ENCODE measurements around the gene ESYT1.
A peak's percentile ranks its signal among the peaks of the same experiment; 100 is the strongest.
"Not testable (repeated sequence)": the region's sequence is repeated elsewhere in the genome, so short reads cannot be mapped to it uniquely, and the experiment has no call there.

The ESYT1 gene

GRCh38 chr12:56151672-56152131 is 23.6 kb downstream of the ESYT1 start:
- peaks cover 25% of the 10 kb centered on the region for H3K36me3 ChIP-seq (ENCODE audit: control insufficient read depth, insufficient read depth, low read length)
- H3K9me3 ChIP-seq (ENCODE audit: control insufficient read depth, low read length), result no peaks in the 10 kb centered on the region
- H3K27ac ChIP-seq (ENCODE audit: low read depth, low read length, severe bottlenecking), result peak overlapping the region; percentile 89
- WGBS, 2 experiments (ENCODE audit: insufficient coverage in 2 of 2), result 13 to 21% methylated on average over 11 to 12 of the region's 12 CpGs
- H3K4me1 ChIP-seq (ENCODE audit: control insufficient read depth, insufficient read depth, low read length, poor library complexity, severe bottlenecking), result peaks cover 12% of the 10 kb centered on the region
- peak overlapping the region; percentile 79 for H3K4me3 ChIP-seq (ENCODE audit: extremely low read depth, insufficient read depth, low read length, poor library complexity, severe bottlenecking)

DNA sequence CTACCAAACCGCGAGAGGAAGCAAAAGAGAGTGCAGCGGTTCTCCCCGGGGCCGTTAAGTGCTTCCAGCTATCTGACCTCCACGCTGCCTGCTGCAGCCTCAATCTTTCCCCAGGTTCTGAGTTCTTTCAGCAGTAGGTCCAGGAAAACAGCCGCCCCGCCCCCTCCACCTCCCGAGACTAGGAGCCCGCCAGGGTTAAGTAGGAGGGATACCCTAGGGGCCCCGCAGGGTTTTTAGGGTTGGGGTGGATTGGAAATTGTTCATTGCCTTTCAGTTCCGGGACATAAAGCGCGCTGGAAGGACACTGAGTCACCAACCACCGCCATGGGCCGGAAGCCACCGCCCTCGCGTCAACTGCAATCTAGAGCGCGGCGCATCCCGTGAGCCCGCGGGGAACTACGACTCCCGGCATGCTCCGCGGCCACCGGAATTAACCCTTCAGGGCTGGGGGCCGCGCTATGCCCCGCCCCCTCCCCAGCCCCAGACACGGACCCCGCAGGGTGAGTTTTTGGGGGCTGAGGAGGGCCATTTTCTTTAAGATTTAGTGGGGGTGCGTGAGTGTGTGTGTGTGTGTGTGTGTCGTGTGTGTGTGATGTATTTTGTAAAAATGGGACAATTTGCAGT is 24.2 kb downstream of the ESYT1 start, which contains the start of gene MYL6B:
MYL6B (plus strand) TSS at position 456 of the 624 bp plus-strand sequence. CDS start 1,332 bp downstream, outside the sequence.
- WGBS, 2 experiments (ENCODE audit: insufficient coverage in 2 of 2), result 0% methylated on average over 8 to 18 of the region's 37 CpGs
- H3K4me1 ChIP-seq (ENCODE audit: control insufficient read depth, insufficient read depth, low read length, poor library complexity, severe bottlenecking), result peaks cover 17% of the 10 kb centered on the region
- peak within 1 kb of the TSS; percentile 79 for H3K4me3 ChIP-seq (ENCODE audit: extremely low read depth, insufficient read depth, low read length, poor library complexity, severe bottlenecking)
- peak within 1 kb of the TSS; percentile 89 for H3K27ac ChIP-seq (ENCODE audit: low read depth, low read length, severe bottlenecking)
- H3K36me3 ChIP-seq (ENCODE audit: control insufficient read depth, insufficient read depth, low read length), result peaks cover 25% of the 10 kb centered on the region
- H3K9me3 ChIP-seq (ENCODE audit: control insufficient read depth, low read length), result no peaks in the 10 kb centered on the region

DNA sequence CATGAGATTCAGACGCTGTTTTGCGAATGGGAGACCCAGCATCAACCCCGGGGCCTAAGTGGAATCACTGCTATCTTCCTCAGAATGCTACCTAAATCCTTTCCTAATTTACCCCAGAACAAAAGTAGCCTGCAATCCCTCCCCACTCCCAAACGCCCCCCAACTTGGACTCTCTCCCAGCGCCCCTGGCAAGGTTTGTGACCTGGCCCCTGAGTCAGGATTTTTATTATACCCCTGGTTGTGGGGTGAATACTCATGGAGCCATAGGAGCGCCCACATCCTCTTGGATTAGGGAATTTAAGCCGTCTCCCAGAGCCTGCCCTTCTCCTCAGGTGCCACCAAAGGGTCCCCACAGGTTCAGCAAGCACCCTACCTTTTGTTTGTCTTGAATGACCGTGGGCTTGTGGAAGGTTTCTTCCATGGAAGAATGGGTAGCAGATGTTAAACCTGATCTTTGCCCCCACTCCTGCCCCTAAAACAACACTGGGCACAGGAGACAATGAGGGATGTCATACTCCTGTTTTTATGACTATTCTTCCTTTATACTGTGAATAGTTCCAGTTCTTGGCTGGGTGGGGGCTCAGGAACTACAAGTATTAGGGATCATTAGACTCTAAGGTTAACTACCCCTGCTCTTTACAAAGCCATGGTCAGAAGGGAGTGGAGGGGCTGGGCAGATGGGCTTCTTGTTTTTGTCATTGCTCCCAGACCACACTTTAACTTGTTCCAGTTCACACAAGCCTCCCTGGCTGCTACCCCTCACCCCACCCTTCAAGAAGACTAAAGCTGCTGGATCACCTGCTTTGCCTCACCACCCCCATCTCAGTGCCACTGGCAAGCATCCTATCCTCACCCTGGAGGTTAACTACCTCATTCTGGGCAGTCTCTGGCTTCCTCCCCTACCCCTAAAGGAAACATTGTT is 24.9 kb downstream of the ESYT1 start:
- Histone ChIP-seq H3K27ac (ENCODE audit: low read depth, low read length, severe bottlenecking) (peak overlapping the region; percentile 10), H3K36me3 (ENCODE audit: control insufficient read depth, insufficient read depth, low read length) (peaks cover 25% of the 10 kb centered on the region), H3K9me3 (ENCODE audit: control insufficient read depth, low read length) (no peaks in the 10 kb centered on the region), H3K4me3 (ENCODE audit: extremely low read depth, insufficient read depth, low read length, poor library complexity, severe bottlenecking) (peak overlapping the region; percentile 79), H3K4me1 (ENCODE audit: control insufficient read depth, insufficient read depth, low read length, poor library complexity, severe bottlenecking) (peaks cover 17% of the 10 kb centered on the region)
- 10 to 12% methylated on average over 3 to 7 of the region's 8 CpGs for WGBS, 2 experiments (ENCODE audit: insufficient coverage in 2 of 2)

- peaks cover 17% of the 10 kb centered on the region for H3K4me1 ChIP-seq (ENCODE audit: control insufficient read depth, insufficient read depth, low read length, poor library complexity, severe bottlenecking)
- H3K27ac ChIP-seq (ENCODE audit: low read depth, low read length, severe bottlenecking), result no peak overlapping the region
- H3K9me3 ChIP-seq (ENCODE audit: control insufficient read depth, low read length), result no peaks in the 10 kb centered on the region
- 80 to 96% methylated on average over 5 of the region's 5 CpGs for WGBS, 2 experiments (ENCODE audit: insufficient coverage in 2 of 2)
- H3K36me3 ChIP-seq (ENCODE audit: control insufficient read depth, insufficient read depth, low read length), result peaks cover 27% of the 10 kb centered on the region
- H3K4me3 ChIP-seq (ENCODE audit: extremely low read depth, insufficient read depth, low read length, poor library complexity, severe bottlenecking), result no peak overlapping the region
Observed at GRCh38 chr12:56153678-56154065, 25.6 kb downstream of the ESYT1 start.

- WGBS, 2 experiments (ENCODE audit: insufficient coverage in 2 of 2), result no CpG with 5 or more reads among the region's 1 CpG
- Histone ChIP-seq H3K9me3 (ENCODE audit: control insufficient read depth, low read length) (no peaks in the 10 kb centered on the region), H3K4me3 (ENCODE audit: extremely low read depth, insufficient read depth, low read length, poor library complexity, severe bottlenecking) (no peak overlapping the region)
Observed at GRCh38 chr12:56154246-56154771, 26.2 kb downstream of the ESYT1 start.

DNA sequence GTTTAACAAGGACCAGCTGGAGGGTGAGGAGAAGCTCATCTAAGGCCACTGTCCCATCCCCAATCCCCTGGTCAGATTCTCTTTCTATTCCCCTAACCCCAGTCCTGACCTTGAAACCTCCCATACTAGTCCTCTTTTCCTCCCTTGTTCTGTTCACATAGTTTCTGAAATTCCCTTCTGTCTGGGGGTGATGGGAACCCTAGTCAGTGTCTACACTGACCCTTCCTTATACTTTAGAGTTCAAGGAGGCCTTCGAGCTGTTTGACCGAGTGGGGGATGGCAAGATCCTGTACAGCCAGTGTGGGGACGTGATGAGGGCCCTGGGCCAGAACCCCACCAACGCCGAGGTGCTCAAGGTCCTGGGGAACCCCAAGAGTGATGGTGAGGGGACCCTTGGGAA is 26.8 kb downstream of the ESYT1 start:
- Histone ChIP-seq H3K4me1 (ENCODE audit: control insufficient read depth, insufficient read depth, low read length, poor library complexity, severe bottlenecking) (peaks cover 20% of the 10 kb centered on the region), H3K27ac (ENCODE audit: low read depth, low read length, severe bottlenecking) (no peak overlapping the region), H3K9me3 (ENCODE audit: control insufficient read depth, low read length) (no peaks in the 10 kb centered on the region), H3K4me3 (ENCODE audit: extremely low read depth, insufficient read depth, low read length, poor library complexity, severe bottlenecking) (no peak overlapping the region), H3K36me3 (ENCODE audit: control insufficient read depth, insufficient read depth, low read length) (peaks cover 39% of the 10 kb centered on the region)
- WGBS, 2 experiments (ENCODE audit: insufficient coverage in 2 of 2), result 96 to 100% methylated on average over 3 to 5 of the region's 5 CpGs

More at GRCh38 chr12:56154246-56154771, 26.2 kb downstream of the ESYT1 start:
- no peak overlapping the region for H3K27ac ChIP-seq (ENCODE audit: low read depth, low read length, severe bottlenecking)
- H3K4me1 ChIP-seq (ENCODE audit: control insufficient read depth, insufficient read depth, low read length, poor library complexity, severe bottlenecking), result peaks cover 17% of the 10 kb centered on the region
- peaks cover 34% of the 10 kb centered on the region for H3K36me3 ChIP-seq (ENCODE audit: control insufficient read depth, insufficient read depth, low read length)

DNA sequence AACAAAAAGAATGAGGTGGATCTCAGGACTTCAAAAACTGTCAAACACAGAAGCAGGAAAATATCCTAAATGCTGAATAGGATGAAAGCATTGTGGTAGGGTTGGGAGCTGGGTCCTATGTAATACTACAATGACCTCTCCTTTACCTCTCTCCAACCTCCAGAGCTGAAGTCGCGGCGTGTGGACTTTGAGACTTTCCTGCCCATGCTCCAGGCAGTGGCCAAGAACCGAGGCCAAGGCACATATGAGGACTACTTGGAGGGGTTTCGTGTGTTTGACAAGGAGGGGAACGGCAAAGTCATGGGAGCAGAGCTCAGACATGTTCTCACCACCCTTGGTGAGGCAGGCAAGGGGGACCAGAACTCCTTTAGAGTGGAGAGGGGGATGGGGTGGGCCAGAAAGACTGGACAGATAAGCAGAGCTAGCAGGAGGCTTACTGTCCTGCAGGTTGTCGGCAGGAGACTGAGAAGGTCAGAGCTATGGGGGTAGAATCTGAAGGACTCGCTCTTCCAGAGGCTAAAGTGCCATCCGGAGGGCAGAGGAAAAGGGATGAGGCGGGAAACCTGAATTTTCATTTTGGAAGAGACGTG is 27.3 kb downstream of the ESYT1 start:
- Histone ChIP-seq H3K4me1 (ENCODE audit: control insufficient read depth, insufficient read depth, low read length, poor library complexity, severe bottlenecking) (peaks cover 21% of the 10 kb centered on the region), H3K9me3 (ENCODE audit: control insufficient read depth, low read length) (no peaks in the 10 kb centered on the region), H3K4me3 (ENCODE audit: extremely low read depth, insufficient read depth, low read length, poor library complexity, severe bottlenecking) (no peak overlapping the region), H3K36me3 (ENCODE audit: control insufficient read depth, insufficient read depth, low read length) (peaks cover 44% of the 10 kb centered on the region), H3K27ac (ENCODE audit: low read depth, low read length, severe bottlenecking) (no peak overlapping the region)
- 91 to 95% methylated on average over 8 to 9 of the region's 11 CpGs for WGBS, 2 experiments (ENCODE audit: insufficient coverage in 2 of 2)

DNA sequence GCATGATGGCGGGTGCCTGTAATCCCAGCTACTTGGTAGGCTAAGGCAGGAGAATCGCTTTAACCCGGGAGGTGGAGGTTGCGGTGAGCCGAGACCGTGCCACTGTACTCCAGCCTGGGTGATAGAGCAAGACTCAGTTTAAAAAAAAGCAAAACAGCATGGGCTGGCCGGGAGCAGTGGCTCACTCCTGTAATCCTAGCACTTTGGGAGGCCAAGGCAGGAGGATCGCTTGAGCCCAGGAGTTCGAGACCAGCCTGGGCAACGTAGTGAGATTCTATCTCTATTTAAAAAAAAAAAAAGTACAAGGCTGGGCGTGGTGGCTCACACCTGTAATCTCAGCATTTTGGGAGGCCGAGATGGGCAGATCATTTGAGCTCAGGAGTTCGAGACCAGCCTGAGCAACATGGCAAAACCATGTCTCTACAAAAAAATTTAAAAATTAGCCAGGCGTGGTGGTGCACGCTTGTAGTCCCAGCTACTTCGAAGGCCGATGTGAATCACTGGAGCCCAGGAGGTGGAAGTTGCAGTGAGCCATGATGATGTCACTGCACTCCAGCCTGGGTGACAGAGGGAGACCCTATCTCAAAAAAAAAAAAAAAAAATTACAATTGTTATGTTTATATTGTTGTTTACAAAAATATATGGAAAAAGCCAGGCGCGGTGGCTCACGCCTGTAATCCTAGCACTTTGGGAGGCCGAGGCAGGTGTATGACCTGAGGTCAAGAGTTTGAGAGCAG is 28.6 kb downstream of the ESYT1 start:
- peaks cover 25% of the 10 kb centered on the region for H3K4me1 ChIP-seq (ENCODE audit: control insufficient read depth, insufficient read depth, low read length, poor library complexity, severe bottlenecking)
- H3K27ac ChIP-seq (ENCODE audit: low read depth, low read length, severe bottlenecking); H3K9me3 ChIP-seq (ENCODE audit: control insufficient read depth, low read length): not testable (repeated sequence)
- 91 to 94% methylated on average over 17 to 18 of the region's 21 CpGs for WGBS, 2 experiments (ENCODE audit: insufficient coverage in 2 of 2)
- H3K4me3 ChIP-seq (ENCODE audit: extremely low read depth, insufficient read depth, low read length, poor library complexity, severe bottlenecking), result peak overlapping the region; percentile 99
- H3K36me3 ChIP-seq (ENCODE audit: control insufficient read depth, insufficient read depth, low read length), result peaks cover 57% of the 10 kb centered on the region

- peaks cover 65% of the 10 kb centered on the region for H3K36me3 ChIP-seq (ENCODE audit: control insufficient read depth, insufficient read depth, low read length)
- no peaks in the 10 kb centered on the region for H3K9me3 ChIP-seq (ENCODE audit: control insufficient read depth, low read length)
- peak overlapping the region; percentile 99 for H3K4me3 ChIP-seq (ENCODE audit: extremely low read depth, insufficient read depth, low read length, poor library complexity, severe bottlenecking)
- H3K27ac ChIP-seq (ENCODE audit: low read depth, low read length, severe bottlenecking), result peak overlapping the region; percentile 88
- peaks cover 32% of the 10 kb centered on the region for H3K4me1 ChIP-seq (ENCODE audit: control insufficient read depth, insufficient read depth, low read length, poor library complexity, severe bottlenecking)
- WGBS, 2 experiments (ENCODE audit: insufficient coverage in 2 of 2), result 30 to 34% methylated on average over 37 of the region's 45 CpGs
Observed at GRCh38 chr12:56157201-56158028, 29.3 kb downstream of the ESYT1 start.
